ENCODE data around the gene WNT2B. TPM values are rescaled to one million over a fixed set of nuclear protein-coding genes. Genes with fewer than 3 reads are reported as not detected.

Gene WNT2B
- total RNA-seq, 1 experiment from 2014 or later = 1.6 TPM

GRCh38 chr1:112533029-112533428 lies 24.3 kb downstream of the WNT2B start:
- Histone ChIP-seq H3K4me1 (ENCODE audit: control insufficient read depth, insufficient read depth, low read length) (no peaks in the 10 kb centered on the region), H3K27me3 (ENCODE audit: control insufficient read depth, insufficient read depth, low read length) (no peaks in the 10 kb centered on the region), H3K36me3 (ENCODE audit: control insufficient read depth, insufficient read depth, low read length) (no peaks in the 10 kb centered on the region; the same call in 1 of the 2 replicates), H3K4me3 (ENCODE audit: low read depth in 2 of 2, low read length in 2 of 2) (no peak overlapping the region), H3K27ac (ENCODE audit: low read length) (no peak overlapping the region), H3K9me3 (ENCODE audit: control insufficient read depth, insufficient read depth, low read depth, low read length) (no peaks in the 10 kb centered on the region)
- BruUV-seq (replicated peaks) = no TSS peak
- DNase-seq (ENCODE audit: low read depth, low spot score) (no peak), ATAC-seq (no peak)
- ChIA-PET POLR2A (no interaction called here), CTCF (interaction anchor here (0.9 kb wide), 1 partner anchor 10 kb away, joined by 3 read pairs; no protein-coding TSS in a partner anchor)
- intact Hi-C loops (cut with micrococcal nuclease; ENCODE audit: unreplicated experiment) (no loop called here), in situ Hi-C loops (cut with HindIII; ENCODE audit: low pct_unique_long_range_greater_than_20kb, low sequenced_read_pairs) (no loop called here)
- TF ChIP-seq POLR2AphosphoS5 (IDR thresholded peaks at IDR 0.05; ENCODE audit: low read depth, low read length) = no peak
- no peak for TF ChIP-seq SIN3A (IDR thresholded peaks at IDR 0.05; ENCODE audit: borderline replicate concordance, insufficient read depth, low read depth, low read length)
- no peak for TF ChIP-seq CTCF (IDR thresholded peaks at IDR 0.05)
- TF ChIP-seq REST (IDR thresholded peaks at IDR 0.05; ENCODE audit: insufficient read depth in 1 of 2, low read depth in 2 of 2, low read length in 1 of 2) = no peak
- TF ChIP-seq TCF7L2 (IDR thresholded peaks at IDR 0.05; ENCODE audit: low read depth, low read length) = no peak

GRCh38 chr1:112536561-112536960 lies 27.8 kb downstream of the WNT2B start:
- Histone ChIP-seq H3K36me3 (ENCODE audit: control insufficient read depth, insufficient read depth, low read length) (peaks cover 2% of the 10 kb centered on the region; the same call in 1 of the 2 replicates), H3K4me3 (ENCODE audit: low read depth in 2 of 2, low read length in 2 of 2) (no peak overlapping the region), H3K4me1 (ENCODE audit: control insufficient read depth, insufficient read depth, low read length) (no peaks in the 10 kb centered on the region), H3K27me3 (ENCODE audit: control insufficient read depth, insufficient read depth, low read length) (no peaks in the 10 kb centered on the region), H3K27ac (ENCODE audit: low read length) (no peak overlapping the region), H3K9me3 (ENCODE audit: control insufficient read depth, insufficient read depth, low read depth, low read length) (no peaks in the 10 kb centered on the region)
- no peak for TF ChIP-seq CTCF (IDR thresholded peaks at IDR 0.05)
- no peak for TF ChIP-seq REST (IDR thresholded peaks at IDR 0.05; ENCODE audit: insufficient read depth in 1 of 2, low read depth in 2 of 2, low read length in 1 of 2)
- TF ChIP-seq POLR2AphosphoS5 (IDR thresholded peaks at IDR 0.05; ENCODE audit: low read depth, low read length) = no peak
- no peak for TF ChIP-seq TCF7L2 (IDR thresholded peaks at IDR 0.05; ENCODE audit: low read depth, low read length)
- TF ChIP-seq SIN3A (IDR thresholded peaks at IDR 0.05; ENCODE audit: borderline replicate concordance, insufficient read depth, low read depth, low read length) = no peak
- ATAC-seq = no peak
- intact Hi-C loops (cut with micrococcal nuclease; ENCODE audit: unreplicated experiment) = no loop called here
- DNase-seq (ENCODE audit: low read depth, low spot score) = no peak
- no TSS peak for BruUV-seq (replicated peaks)
- ChIA-PET POLR2A (no interaction called here), CTCF (no interaction called here)
- in situ Hi-C loops (cut with HindIII; ENCODE audit: low pct_unique_long_range_greater_than_20kb, low sequenced_read_pairs) = no loop called here

Data from Panc1 (cell line).